EH (cell line): ENCODE measurements around the gene OSGEP.

ENCODE experiments used
- DNase-seq: peaks from one replicate; pipeline ENCODE4 v3.0.0-alpha.2; 2015; ENCODE audit warnings: low read depth

Gene OSGEP

GRCh38 chr14:20397511-20397910 lies 57.1 kb downstream of the OSGEP start:
- DNase-seq: no peak
